HK-2 (cell line): Measurements from ENCODE around the gene AP4S1.
"Not testable (repeated sequence)": the region's sequence is repeated elsewhere in the genome, so short reads cannot be mapped to it uniquely, and the experiment has no call there.

ENCODE experiments used
- DNase-seq: peaks from one replicate; pipeline ENCODE4 v3.0.0-alpha.2; 2018; ENCODE audit not compliant: unreplicated experiment

AP4S1 gene

DNA sequence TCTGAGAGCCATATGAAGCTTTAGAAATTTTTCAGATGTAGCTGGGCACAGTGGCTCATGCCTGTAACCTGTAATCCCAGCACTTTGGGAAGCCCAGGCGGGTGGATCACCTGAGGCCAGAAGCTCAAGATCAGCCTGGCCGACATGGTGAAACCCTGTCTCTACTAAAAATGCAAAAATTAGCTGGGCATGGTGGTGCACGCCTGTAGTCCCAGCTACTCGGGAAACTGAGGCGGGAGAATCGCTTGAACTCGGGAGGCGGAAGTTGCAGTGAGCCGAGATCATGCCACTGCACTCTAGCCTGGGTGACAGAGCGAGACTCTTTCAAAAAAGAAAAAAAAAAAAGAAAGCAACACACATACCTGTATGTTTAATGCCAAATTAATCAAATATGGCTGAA lies 17.4 kb downstream of the AP4S1 start:
- not testable (repeated sequence) for DNase-seq

GRCh38 chr14:31043379-31043778 lies 17.9 kb downstream of the AP4S1 start:
- DNase-seq, result no peak

GRCh38 chr14:31045501-31046080 lies 20.1 kb downstream of the AP4S1 start:
- no peak for DNase-seq

DNA sequence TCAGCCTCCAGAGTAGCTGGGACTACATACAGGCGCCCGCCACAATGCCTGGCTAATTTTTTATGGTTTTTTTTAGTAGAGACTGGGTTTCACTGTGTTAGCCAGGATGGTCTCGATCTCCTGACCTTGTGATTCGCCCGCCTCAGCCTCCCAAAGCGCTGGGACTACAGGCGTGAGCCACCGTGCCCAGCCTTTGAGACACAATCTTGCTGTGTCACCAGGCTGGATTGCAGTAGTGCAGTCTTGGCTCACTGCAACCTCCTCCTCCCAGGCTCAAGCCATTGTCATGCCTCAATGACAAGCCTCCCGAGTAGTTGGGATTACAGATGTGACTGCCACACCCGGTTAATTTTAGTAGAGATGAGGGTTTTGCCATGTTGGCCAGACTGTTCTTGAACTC lies 22.1 kb downstream of the AP4S1 start:
- no peak for DNase-seq

DNA sequence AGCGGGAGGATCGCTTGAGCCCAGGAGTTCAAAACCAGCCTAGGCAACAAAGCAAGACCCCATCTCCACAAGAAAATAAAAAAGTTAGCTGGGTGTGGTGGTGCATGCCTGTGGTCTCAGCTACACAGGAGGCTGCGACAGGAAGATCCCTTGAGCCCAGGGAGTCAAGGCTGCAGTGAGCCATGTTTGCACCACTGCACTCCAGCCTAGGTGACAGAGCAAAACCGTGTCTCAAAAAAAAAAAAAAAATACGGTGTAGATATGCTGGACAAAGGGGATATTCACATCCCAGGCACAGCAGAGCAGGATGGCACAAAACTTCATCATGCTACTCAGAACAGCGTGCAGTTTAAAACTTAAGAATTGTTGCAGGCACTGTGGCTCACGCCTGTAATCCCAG lies 25.6 kb downstream of the AP4S1 start:
- no peak for DNase-seq

DNA sequence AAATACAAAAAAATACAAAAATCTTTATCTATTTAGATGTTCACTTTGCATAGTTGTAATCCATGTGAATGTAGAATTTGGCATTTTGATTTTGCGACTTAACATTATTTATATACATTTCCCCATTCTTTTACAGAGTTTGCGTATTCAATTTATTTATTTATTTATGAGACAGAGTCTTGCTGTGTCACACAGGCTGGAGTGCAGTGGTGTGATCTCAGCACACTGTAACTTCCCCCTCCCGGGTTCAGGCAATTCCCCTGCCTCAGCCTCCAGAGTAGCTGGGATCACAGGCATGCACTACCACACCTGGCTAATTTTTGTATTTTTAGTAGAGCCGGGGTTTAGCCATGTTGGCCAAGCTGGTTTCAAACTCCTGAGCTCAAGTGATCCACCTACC lies 26.1 kb downstream of the AP4S1 start:
- DNase-seq, result no peak

DNA sequence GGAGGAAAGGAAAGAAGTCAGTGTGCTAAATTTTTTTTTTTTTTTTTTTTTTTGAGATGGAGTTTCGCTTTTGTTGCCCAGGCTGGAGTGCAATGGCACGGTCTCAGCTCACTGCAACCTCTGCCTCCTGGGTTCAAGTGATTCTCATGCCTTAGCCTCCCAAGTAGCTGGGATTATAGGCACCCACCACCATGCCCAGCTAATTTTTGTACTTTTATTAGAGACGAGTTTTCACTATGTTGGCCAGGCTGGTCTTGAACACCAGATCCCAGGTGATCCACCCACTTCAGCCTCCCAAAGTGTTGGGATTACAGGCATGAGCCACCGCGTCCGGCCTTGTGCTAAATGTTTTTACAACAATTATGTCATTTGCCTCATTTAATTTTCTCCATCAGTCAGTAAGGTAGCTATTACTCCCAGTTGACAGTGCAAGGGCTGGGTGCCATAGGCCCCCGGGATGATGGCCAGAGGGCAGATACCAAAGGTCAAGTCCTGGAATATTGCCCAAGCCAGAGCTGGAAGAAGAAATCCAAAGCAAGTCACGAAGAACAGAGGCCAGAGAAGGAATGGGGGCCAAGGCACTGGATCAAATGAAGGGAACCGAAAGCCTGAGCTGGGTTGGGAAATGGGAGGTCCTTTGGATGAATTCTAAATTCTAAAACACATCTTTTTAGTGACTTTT lies 27.6 kb downstream of the AP4S1 start:
- not testable (repeated sequence) for DNase-seq

DNA sequence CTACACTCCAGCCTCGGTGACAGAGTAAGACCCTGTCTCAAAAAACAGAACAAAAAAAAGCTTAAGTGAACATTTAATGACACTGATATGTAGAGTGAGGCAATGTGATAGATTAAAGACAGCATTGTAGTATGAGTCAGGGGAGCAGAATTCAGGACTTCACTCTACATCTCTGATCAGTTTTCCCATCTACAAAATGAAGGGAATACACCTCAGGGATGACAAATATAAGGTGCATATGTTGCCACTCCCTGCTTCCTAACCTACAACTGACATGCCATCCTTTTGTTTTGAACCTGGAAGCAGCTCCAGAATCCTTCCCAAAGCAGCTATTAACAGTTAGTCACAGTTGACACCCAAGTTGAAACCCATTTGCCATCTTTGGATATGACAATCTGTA lies 31.6 kb downstream of the AP4S1 start:
- no peak for DNase-seq

- DNase-seq, result no peak
Observed at GRCh38 chr14:31057701-31058364, 32.4 kb downstream of the AP4S1 start.

- DNase-seq, result peak; percentile 5
Observed at GRCh38 chr14:31059152-31059924, 33.9 kb downstream of the AP4S1 start.

DNA sequence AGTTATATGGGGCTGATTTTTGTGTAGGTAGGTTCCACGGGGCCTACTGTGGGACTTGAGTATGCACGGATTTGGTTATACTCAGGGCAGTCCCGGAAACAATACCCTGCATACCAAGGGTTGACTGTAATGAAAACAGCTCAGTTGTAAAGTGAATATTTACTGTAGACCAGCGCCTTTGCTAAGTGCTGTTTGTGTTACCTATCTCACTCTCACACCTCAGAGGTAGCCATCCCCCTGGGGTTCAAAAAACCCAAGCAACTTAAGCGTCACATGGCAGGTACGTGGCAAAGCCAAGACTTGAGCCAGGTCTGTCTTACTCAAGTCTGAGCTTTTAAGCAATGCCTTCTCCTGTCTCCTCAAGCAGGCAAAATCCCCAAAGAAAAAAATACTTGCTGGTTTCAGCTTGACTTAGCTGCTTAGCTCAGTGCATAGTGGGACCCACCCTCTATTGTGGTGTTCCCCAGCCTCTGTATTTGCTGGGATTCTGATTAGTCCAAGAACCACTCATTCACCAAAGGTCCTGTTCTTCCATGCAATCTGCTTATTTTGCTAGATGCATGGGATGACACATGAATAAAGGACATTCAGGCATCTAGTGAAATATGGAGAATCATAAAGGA lies 34.9 kb downstream of the AP4S1 start:
- no peak for DNase-seq

DNA sequence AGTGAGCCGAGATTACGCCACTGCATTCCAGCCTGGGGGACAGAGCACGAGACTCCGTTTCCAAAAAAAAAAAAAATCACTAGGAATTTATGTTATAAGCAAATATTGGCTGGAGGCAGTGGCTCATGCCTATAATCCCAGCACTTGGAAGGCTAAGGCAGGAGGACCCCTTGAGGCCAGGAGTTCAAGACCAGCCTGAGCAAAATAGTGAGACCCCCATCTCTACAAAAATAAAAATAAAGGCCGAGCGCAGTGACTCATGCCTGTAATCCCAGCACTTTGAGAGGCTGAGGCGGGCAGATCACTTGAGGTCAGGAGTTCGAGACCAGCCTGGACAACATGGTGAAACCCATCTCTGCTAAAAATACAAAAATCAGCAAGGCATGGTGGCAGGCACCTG lies 37.5 kb downstream of the AP4S1 start:
- not testable (repeated sequence) for DNase-seq

DNA sequence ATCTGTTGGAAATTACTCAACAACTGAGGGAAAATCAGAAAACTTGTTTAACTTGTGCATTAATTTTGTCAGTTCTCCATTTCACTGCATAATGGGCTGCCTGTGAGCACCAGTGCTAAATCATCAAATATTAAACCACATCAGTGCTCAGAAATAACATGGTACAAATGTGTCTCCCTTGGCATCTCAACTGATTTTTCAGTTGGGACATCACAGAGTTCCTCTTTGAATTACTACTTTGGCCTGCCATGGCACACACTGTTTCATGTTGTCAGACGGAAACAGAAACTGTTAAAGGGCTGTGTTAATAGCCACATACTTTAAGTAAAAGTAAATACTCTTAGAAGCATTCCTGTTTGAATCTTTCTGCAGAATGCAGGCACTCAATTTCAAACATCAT lies 42.8 kb downstream of the AP4S1 start:
- no peak for DNase-seq

GRCh38 chr14:31069343-31069742 lies 43.9 kb downstream of the AP4S1 start:
- DNase-seq, result no peak

DNA sequence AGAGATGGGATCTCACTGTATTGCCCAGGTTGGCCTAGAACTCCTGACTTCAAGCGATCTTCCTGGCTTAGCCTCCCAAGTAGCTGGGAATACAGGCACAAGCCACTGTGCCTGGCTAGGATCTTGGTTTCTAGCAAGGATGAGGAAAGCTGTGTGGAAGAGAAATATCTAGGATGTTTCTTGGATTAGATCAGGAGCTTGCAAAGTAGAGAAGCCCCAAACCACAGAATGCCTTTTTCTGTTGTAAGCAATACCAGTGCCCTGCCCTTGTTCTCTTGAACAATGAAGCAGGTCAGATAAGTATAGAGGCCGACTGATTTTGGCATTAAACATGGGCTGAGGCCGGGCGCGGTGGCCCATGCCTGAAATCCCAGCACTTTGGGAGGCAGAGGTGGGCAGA lies 45.0 kb downstream of the AP4S1 start:
- no peak for DNase-seq

- DNase-seq, result no peak
Observed at GRCh38 chr14:31071151-31071550, 45.7 kb downstream of the AP4S1 start.

- no peak for DNase-seq
Observed at GRCh38 chr14:31075144-31075543, 49.7 kb downstream of the AP4S1 start.

DNA sequence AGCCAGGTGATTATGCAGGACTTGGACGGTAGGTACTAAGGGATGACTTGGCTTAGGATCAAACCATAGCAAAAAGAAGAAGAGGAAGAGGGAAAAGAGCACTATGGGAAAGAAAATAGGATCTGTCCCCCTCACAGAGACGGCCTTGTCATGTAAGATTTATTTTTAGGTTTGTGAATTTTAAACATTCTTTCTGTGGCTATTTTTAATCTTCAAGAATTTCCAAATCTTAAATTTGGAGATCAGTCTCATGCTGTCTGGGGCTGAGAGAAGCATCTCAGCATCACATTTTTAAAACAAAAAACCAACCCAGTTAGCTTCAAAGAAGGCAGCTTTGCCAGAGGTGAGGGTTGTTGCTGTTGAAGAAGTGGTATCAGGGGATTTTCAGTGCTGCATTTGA lies 53.3 kb downstream of the AP4S1 start:
- no peak for DNase-seq

DNA sequence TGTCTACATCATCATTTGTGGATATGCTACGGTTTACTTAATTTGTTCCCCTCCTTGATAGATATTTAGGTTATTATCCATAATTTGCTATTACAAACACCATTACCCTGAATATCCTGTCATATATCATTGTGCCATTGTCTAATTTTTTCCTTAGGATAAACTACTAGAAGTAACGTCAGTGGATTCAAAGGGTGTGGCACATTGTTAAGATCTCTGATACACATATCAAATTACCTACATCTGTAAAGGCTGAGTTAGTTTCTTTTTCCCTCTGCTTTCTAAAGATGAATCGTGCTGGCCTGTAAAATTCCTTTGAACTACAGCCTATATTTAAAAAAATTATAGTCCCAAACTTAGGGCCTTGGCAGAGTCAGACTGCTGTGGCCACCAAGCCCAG lies 54.6 kb downstream of the AP4S1 start:
- DNase-seq, result no peak

GRCh38 chr14:31080484-31080883 lies 55.0 kb downstream of the AP4S1 start:
- no peak for DNase-seq

GRCh38 chr14:31083781-31084180 lies 58.3 kb downstream of the AP4S1 start:
- DNase-seq, result no peak

- no peak for DNase-seq
Observed at GRCh38 chr14:31084385-31084784, 58.9 kb downstream of the AP4S1 start.
